NCI-H1436 treated with DMSO at 0.1 percent for 48 hours (cell line): ENCODE results near the gene ATP5PD.
"Not testable (repeated sequence)": the region's sequence is repeated elsewhere in the genome, so short reads cannot be mapped to it uniquely, and the experiment has no call there.

Experiments
- DNase-seq: peaks from one replicate; lab custom pipeline; 2025; lab: John Stamatoyannopoulos, UW

The ATP5PD gene

DNA sequence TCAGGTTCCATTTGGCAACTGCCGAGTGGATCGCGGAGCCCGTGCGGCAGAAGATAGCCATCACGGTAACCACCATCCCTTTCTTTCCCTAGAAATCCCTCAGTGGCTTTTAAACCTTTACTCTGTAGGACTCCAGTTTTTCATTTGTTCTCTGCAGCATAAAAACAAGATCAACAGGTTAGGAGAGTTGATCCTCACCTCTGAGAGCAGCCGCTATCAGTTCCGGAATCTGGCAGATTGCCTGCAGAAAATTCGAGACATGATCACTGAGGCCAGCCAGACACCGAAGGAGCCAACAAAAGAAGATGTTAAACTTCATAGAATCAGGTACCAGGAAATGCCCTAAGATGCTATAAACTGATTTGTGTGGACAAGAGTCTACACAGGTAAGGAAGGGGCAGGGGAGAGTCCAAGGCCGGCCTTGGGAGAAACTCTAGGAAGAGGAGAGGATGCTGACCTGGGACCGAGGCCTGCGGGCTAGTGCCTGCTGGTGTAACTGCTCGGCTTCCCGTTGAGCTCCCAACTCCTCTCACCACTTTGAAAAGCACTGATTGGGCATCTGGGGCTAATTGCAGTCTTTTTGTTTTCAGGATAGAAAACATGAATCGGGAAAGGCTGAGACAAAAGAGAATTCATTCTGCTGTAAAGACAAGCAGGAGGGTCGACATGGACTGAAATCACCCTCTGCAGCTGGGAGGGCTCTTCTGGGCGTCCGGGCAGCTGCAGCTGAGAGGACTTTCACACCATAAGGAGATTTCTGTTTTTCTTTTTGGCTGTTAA is 26.2 kb downstream of the ATP5PD start:
- no peak for DNase-seq

DNA sequence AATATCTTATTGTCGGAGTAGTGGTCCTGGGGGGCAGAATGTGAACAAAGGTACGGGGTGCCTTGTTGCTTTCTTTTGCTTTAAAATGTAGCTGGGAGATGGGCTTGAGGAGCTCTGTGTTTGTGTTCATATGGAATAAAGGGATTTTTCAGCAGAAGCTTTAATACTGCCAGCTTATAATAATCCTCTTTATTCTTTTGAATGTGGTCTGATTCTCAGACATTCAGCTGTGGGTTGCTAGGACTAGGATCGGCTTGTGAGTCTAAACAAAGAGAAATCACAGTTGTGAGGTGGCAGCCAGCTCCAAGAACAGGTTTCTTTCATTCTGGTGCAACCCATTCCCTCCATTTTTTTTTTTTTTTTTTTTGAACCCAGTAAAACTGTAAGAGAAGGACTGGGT is 27.1 kb downstream of the ATP5PD start:
- no peak for DNase-seq

DNA sequence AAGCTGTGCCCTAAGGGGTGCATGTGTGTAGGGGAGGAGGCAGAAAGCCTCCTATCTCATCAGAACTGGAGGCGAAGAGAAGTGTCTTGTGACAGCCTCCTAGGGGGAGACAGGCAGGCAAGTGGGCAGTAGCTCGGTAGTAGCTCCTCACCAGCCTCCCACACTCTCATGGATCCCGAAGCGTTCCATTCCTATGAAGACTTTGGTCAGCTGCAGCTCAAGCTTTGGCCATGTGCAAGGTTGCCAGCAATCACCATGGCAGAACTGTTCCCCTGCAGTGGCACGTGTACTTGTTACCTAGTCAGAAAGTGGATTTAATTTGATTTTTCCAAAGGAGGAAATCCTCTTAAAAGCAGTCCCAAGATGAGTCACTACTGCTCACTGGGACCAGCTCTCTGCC is 27.6 kb downstream of the ATP5PD start:
- no peak for DNase-seq

DNA sequence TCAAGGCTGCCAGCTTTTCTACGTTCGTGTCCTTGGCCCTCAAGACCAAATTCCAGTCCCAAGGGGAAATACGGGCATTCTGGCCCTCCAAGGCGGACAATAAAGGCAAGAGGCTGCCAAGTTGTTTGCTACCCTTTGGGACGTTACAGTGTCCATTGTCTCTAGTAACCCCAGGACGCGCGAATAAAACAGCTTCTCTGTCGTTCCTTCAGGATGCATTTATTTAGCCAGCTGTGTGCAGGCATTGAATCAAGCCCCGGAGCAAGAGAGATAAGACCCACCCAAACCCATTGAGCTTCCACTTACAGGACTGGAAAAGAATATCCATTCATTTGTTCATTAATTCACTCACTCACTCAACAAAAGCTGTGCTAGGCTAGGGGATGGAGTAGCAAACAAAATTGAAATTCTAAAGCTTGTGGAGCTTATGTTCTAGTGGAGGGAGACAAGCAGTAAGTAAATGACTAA is 33.6 kb downstream of the ATP5PD start:
- no peak for DNase-seq

DNA sequence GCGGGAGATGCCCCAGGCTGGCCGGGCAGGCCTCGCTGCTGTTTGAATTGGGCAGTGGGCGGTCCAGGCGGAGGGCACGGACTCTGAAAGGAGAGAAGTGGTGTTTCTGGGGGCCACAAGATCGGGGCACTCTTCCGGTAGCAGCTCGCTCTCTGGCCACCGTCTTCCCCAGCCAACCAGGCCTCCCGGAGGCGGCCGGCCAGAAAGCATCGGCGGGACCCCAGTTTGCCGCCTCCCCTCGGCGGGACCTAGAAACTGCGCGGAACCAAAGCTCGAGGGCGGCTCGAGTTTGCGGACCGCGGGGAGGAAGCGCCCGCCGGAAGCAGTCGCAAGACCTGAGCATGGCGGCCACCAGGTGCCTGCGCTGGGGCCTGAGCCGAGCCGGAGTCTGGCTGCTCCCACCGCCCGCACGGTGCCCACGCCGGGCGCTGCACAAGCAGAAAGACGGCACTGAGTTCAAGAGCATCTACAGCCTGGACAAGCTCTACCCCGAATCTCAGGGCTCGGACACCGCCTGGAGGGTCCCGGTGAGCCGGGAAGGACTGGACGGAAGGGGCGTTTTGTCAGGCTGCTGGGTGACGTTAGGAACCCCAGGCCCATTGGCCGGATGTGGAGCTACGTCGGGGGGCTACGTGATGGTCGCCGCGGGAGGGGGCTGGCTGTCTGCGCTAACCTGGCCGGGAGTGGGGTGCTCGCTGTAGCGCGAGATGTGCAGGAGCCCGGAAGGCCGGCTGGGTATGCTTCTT is 34.2 kb downstream of the ATP5PD start, which contains the start of gene MRPL58:
Gene MRPL58, plus strand, starts transcription at position 325 of the 746 bp plus-strand sequence. Its CDS starts 17 bp downstream, at position 342.
- DNase-seq = peak; percentile 49

DNA sequence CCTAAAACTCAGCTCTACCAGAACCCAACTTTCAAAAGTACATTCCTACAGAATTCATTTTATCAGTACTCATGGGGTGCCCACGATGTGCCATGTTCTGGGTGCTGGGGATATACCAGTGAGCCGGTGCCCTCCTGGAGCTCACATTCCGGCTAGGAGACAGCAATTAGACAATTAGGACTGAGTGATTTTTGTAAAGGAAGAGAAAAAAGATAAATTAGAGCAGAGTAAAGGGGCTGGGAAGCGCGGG is 34.7 kb downstream of the ATP5PD start:
- no peak for DNase-seq

DNA sequence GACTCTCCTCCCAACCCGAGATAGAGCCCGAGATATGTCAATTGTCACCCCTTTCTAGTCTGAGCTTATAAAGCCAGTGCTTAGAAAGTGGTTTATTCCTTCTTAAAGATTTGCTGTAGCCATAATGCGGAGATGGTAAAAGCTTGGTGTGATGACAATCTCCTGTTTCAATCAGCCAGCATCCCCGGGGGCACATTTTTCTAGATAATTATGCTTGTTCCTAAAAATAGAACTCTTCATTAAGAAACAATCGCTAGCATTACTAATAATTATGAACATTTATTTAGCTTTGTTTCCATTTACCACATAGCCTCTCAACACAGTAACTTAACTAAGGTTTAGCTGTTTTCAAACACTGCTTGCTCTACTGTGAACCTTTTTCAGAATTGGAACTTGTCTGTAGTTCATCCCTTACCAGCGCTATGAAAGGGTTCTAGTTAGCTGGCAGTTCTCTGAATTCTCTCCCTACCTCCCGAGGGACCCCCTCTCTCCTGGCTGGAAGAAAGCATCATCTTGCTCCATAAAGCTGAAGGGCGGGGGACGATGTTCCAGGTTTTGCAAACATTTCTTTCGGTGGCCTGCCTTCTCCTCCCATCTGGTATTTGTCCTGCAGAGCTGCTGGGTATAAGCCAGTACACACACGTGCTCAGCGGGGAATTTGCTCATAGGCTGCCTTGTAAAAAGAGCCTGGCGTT is 35.2 kb downstream of the ATP5PD start:
- DNase-seq = no peak

DNA sequence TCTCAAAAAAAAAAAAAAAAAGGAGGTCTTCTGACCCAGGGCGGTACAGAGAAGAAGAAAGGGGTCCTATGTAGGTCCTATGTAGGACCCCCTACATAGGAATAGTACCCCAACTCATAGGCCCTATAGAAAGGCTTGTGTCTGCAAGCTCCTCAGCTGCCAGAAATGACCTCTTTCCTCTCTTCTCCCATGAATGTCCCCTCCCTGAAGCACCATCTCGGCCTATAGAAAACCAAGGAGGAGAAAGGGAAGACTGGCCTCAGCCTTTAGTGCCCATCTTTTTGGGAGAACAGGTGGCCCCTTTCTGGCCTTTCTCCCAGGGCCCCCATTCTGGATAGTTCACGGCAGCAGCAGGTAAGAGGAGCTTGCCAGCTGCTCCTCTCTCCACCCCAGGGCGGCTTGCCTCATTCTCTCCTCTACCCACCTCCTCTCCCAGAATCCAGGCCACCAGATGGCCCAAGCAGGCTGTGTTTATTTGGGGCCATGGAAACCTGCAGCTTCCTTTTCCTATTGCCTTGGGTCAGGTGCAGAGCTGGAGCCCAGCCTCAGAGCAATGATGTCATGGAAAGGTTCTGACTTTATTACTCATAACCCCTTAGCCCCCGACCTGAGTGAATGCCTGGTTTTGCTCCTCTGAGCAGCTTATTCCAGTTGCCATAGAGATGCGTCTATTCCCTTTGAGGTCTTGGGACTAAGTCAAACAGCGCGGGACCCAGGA is 35.9 kb downstream of the ATP5PD start:
- DNase-seq = no peak

DNA sequence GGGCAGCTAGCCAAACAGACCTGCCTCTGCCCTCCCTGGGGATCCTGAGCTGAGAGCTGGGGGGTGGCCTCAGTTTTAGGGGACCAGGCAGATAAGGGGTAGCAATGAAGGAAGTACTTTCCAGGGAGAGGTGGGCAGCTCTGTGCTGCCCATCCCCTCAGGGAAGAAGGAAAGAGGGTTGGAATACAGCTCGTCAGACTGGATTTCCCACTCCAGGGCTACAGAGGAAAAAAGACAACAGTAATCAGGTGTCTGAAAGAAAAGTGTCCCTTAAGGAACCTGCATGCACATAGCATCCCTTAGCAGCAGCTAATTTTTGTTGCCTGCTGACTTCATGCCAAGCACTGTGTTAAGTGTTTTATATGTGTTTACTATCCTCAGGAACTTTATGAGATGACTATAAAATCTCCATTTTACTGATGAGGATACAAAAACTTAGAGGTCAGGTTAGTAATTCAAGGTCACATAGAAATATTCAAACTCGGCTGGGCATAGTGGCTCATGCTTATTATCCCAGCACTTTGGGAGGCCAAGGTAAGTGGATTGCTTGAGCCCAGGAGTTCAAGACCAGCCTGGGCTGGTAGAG is 37.5 kb downstream of the ATP5PD start:
- no peak for DNase-seq

DNA sequence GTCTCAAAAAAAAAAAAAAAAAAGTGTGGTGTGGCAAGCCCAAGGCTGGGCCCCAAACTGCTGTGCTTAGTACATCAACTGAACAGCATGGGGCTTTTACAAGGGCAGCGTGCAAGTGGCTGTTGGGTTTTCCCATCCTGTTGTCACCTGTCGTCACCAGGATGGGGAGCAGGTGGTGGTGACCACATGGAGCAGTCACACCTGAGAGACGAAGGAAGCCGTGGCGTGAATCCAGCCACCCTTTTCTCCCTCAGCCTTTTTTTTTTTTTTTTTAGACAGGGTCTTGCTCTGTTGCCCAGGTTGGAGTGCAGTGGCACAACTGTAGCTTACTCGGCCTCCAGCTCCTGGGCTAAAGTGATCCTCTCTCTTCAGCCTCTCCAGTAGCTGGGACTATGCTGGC is 38.4 kb downstream of the ATP5PD start:
- DNase-seq = no peak

DNA sequence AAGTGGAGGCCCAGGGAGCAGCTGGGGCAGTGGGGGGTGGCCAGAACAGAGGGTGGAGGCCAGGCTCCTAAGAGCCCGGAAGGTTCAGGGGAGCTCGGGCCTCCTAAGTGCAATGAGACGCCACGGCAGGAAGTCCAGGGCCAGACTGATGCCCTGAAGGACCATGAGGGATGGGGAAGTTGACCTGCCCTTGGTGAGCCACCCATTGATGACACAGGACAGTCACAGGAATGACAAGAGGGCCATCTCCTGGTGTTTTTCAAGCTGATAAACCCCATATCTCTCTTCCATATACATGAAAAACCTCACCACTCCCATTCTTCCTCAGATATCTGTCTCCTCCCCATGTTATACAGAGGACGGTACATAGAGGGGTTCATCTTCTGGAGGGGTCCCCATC is 40.1 kb downstream of the ATP5PD start:
- DNase-seq = no peak

DNA sequence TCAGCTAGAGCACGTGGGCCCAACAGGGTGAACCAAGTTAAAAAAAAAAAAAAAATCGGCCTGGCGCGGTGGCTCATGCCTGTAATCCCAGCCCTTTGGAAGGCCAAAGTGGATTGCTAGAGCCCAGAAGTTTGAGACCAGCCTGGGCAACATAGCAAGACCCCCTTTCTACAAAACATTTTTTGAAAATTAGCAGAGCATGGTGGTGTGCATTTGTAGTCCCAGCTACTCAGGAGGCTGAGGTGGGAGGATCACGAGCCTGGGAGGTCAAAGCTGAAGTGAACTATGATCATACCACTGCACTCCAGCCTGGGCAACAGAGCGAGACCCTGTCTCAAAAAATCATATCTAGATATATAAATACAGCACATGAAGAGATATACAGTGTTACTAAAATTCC is 40.7 kb downstream of the ATP5PD start:
- not testable (repeated sequence) for DNase-seq

DNA sequence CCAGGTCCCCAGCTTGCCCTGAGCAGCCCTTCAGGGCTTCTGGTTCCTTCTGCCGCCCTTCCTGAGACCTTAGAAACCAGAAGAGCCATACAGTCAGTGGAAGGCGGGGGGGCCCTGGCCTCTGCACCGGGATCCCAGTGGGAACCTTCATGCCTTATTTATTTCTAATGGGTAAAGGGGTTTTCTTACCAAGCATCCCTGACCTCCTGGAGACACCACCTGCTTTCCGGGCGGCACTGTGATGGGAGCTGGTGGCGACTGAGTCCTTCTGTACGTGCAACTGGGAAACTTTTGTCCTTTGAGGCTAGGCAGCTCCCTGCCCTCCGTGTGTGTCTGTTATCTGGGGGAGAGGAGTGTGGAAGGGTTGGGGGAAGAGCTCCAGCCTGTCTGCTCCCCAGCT is 41.5 kb downstream of the ATP5PD start:
- no peak for DNase-seq

DNA sequence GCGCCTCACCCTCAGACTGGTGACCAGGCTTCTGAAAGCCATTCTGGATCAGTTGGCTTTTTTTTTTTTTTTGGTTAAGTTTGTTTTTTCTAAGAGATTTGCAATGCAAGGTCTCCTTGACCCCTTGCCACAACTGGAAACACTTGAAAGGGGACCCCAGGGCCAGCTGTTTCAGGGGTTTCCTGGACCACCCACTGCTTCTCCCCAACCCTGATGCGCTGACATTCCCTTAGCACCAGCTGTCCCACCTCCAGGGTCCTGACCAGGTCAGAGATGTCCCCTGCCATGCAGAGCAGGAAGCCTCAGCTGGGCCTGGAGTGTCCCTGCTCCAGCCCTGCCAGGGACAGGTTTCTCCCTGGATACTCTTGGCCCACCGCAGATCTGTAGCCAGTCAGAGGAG is 42.4 kb downstream of the ATP5PD start:
- DNase-seq = no peak

DNA sequence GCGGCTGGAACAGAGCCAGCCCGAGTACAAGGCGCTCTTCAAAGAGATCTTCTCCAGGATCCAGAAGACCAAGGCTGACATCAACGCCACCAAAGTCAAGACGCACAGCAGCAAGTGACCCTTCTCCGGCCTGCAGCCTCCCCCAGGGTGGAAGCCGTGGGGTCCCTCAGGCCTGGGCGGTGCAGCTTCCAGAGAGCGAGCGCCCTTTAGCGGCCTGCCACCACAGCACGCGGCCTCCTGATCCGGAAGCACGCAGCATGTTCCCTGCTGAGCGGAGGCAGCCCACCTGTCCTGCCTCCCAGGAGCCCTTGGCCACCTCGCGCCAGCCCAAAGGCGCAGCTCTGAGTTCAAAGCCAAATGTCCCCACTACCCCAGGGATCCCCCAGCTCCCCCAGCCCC is 42.8 kb downstream of the ATP5PD start:
- DNase-seq = no peak

DNA sequence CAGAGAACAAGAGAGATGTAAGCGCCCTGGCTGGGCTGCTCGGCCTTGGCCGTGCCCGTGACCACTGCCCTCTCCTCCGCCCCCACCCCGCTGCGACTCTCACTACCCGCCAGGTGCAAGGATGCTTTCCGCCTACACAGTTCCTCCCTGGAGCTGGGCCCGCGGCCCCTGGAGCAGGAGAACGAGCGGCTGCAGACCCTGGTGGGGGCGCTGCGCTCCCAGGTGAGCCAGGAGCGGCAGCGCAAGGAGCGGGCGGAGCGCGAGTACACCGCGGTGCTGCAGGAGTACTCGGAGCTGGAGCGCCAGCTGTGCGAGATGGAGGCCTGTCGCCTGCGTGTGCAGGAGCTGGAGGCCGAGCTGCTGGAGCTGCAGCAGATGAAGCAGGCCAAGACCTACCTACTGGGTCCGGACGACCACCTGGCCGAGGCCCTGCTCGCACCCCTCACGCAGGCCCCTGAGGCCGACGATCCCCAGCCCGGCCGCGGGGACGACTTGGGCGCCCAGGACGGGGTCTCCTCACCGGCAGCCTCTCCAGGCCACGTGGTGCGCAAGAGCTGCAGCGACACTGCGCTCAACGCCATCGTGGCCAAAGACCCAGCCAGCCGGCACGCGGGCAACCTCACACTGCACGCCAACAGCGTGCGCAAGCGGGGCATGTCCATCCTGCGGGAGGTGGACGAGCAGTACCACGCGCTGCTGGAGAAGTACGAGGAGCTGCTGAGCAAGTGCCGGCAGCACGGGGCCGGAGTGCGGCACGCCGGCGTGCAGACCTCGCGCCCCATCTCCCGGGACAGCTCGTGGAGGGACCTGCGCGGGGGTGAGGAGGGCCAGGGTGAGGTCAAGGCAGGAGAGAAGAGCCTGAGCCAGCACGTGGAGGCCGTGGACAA is 43.5 kb downstream of the ATP5PD start:
- DNase-seq = no peak

DNA sequence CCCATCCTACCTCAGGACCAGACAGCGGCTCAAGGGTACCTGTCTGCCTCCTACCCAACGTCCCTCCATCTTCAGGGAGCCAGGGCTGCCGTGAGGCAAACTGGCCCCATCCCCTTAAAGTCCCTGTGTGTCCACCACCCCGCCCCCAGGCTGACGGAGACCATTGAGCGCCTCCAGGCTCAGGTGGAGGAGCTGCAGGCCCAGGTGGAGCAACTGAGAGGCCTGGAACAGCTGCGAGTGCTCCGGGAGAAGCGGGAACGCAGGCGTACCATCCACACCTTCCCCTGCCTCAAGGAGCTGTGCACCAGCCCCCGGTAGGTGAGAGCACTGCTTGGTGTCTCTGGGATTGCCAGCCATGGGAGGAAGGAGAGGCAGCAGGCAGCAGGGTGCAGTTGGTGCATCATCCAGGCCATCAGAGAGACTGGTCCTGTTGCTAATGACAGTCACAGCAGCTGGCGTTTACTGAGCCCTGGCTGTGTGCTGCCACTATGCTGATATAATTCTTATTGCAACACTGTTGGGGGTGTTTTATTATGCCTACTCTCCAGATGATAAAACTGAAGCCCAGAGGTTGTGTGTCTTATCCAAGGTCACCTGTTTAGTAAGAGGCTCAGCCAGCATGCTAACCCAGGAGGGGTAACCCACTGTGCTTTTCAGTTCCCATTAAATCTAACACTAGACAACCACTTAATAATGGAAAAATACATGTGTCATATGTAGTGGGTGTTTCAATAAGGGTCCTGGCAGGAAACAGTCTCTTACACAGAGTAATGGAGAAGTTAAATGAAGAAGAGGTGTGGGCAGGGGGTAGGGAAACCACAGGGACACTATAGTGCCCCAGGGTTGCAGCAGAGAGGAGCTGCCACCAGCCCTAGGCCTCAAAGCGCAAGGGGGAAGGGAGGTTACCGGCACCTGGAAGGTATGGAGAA is 44.6 kb downstream of the ATP5PD start:
- DNase-seq = no peak

DNA sequence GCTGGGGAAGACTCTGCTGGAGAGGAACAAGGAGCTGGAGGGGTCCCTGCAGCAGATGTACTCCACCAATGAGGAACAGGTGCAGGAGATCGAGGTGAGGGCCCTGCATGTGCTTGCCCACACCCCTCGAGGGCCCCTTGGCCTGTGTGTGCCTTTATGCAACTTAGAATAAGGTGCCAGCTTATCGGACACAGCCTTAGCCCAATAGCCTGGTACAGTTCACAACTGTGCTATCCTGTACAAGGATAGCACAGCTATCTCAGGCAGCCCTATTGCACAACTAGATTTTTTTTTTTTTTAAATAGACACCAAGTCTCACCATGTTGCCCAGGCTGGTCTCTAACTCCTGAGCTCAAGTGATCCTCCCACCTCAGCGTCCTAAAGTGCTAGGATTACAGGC is 47.2 kb downstream of the ATP5PD start:
- DNase-seq = no peak

DNA sequence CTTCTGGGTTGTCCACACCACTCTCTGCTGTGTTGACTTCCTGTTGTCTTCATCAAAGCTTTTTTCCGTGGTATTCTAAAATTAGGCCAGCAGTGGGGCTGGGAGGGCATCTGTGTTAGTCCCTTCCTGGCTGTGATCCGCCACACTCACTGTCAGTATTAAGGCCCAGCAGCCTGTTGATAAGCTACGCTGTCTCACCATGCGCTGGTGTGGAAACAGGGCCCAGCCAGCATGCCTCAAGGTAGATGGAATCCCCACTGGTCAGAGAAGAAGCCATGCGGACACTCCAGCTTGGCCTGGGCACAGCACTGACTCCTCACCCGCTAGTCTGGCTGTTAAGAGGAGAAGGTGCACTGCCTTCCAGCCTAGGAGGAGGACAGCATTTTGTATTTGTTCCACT is 48.0 kb downstream of the ATP5PD start:
- DNase-seq = no peak

DNA sequence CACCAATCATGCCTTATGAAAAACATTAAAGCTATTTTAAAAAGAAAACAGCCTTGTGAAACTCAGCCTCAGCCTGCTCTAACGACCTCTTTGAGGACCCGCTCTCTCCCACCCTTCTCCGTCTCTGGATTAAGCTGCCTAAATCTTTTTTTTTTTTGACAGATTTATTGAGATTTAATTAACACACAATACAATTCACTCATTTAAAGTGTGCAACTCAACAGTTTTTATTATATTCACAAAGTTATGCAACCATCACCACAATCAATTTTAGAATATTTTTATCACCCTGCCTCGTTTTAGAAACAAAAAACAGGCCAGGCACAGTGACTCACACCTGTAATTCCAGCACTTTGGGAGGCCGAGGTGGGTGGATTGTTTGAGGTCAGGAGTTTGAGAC is 50.9 kb downstream of the ATP5PD start:
- DNase-seq = no peak
